ENCODE results near the gene SPINT3.

The SPINT3 gene, protein sequence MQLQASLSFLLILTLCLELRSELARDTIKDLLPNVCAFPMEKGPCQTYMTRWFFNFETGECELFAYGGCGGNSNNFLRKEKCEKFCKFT

DNA sequence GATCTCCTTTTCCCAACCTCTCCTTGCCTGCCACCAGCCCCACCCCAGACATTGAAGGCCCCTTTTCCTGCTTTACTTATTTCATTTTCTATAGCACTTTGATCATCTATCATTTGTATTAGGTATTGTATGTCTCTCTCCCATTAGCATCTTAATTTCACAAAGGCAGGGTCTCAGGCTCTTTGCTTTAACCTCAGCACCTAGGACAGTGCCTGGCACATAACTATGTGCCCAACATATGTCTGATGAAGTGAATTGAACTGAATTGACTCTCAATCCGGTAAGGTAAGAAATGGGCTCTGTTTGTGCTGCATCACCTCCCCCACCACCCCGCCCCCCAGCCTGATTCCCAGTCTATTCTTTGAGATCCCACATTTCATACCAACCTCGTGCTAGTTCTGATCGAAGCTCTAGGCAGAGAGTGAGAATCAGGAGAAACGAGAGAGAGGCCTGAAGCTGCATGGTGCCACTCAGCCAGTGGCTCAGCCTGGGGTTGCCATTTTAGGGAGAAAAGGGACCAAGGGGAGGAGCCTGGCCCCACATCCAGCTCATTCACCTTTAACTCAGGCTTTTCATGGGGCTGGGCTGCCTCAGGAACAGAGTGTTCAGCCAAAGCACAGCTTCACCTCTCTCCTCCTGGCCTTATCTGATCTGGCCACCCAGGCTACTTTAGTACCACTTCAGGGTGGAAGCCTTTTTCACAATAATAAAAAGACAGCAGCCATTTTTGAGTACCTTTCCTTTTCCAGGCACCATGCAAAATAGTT is at the start of gene SPINT3:
Gene SPINT3 (minus strand): TSS at position 476 of the 767 bp plus-strand sequence. CDS start 14 bp downstream, at position 462.
- DNase-seq: no peak

DNA sequence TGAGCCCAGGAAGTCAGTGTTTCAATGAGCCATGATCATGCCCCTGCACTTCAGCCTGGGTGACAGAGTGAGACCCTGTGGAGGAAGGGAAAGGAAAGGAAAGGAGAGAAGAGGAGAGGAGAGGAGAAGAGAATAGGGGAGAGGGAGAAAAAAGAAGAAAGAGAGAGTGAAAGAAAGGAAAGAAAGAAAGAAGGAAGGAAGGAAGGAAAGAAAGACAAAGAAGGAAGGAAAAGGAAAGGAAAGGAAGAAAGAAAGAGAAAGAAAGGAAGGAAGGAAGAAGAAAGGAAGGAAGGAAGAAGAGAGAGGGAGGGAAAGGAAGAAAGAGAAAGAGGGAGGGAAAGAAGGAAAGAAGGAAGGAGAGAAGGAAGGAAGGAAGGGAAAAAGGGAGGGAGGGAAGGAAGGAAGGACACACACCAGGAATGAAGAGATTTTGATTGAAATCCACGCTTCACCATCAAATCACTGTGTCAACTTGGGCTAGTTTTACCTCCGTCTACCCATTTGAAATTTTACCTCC is 49.4 kb upstream of the SPINT3 start:
- no peak for DNase-seq

DNA sequence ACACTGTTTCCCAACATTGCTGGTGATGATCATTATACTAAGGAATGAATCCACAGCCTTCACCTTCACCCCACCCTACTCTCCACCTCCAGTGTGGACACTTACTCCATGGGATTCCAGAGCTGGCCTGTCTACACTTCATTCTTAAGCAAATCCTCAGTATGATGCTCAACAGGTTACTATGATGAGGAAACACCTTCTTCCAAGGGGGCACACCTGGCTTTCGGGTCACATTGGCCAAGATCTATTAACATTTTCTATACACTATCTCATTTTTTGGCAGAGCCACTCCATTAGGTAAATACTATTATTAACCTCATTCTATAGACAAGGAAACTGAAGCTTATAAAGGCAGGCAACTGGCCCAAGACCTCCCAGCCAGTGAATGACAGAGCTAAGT is 39.8 kb upstream of the SPINT3 start:
- no peak for DNase-seq

DNA sequence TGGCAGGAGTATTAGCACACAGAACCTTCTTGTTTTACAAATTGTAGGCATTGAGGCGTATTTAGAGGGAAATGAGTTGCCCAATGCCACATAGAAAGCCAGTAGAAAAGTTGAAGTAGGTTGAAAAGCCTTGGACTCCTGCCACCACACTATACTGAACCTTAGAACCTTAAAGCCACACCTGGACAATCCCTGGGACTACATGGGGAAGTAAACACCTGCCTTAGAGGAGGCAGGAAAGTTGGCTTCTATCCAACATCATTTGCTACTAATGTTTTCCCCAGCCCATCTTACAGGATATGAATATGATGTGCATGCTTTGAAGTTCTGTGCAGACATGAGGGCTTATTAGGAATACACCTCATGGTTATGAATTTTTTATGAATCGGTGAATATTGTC is 37.0 kb upstream of the SPINT3 start:
- no peak for DNase-seq

DNA sequence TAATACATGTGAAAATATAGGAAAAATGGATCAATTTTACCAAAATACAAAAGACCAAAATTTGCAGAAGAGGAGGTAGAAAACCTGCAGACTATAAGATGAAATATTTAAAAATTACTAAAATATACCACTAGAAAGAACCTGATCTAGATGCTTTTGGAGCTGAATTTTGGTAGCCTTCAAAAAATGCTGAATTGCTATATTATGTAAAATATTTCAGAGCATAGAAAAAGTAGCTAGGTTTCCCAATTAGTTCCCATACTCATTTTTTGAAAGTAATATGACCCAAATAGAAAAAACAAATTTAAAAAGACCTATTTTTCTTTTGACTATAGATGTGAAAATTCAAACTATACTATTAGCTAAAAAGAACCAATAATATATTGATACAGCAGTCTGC is 35.3 kb upstream of the SPINT3 start:
- DNase-seq: no peak

DNA sequence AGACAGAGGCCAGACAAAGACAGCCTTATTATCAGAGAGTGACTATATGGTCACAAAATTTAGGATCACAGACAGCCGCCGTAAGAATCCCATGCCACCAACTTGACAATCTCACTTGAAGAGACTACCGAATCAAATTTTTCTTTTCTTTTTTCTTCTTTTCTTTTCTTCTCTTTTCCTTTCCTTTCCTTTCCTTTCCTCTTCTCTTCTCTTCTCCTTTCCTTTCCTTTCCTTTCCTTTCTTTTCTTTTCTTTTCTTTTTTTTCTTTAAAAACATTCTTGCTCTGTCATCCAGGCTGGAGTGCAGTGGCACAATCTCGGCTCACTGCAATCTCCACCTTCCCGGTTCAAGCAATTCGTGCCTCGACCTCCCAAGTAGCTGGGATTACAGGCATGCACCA is 33.0 kb upstream of the SPINT3 start:
- DNase-seq: no peak

DNA sequence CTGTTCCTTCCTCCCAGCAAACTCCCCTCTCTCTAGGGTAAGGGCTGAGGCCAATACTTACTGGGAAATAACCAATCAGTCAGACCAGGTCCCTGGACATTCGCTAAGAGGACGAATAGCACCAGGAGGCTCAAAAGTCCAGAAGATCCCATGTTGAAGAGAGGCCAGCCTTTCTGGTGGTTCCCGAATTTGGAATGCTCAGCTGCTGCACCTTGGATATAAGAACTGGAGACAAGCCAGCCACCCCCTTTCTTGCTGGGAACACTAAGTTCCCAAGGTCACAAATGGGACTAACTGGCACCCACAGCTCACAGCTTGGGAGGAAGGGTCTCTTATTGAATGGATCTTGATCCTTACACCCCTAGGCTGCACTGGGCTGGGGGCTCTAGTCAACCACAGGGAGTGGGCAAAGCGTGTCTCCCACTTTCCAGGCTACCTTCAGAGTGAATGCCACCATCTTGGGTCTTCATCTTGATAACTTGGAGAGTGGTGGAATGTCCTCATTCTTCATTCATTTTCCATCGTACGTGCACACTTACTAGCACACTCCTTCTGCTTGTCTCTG is 31.9 kb upstream of the SPINT3 start, which contains the start of gene EPPIN:
Gene EPPIN (minus strand): TSS at position 196 of the 565 bp plus-strand sequence. CDS start 44 bp downstream, at position 152.
- no peak for DNase-seq

DNA sequence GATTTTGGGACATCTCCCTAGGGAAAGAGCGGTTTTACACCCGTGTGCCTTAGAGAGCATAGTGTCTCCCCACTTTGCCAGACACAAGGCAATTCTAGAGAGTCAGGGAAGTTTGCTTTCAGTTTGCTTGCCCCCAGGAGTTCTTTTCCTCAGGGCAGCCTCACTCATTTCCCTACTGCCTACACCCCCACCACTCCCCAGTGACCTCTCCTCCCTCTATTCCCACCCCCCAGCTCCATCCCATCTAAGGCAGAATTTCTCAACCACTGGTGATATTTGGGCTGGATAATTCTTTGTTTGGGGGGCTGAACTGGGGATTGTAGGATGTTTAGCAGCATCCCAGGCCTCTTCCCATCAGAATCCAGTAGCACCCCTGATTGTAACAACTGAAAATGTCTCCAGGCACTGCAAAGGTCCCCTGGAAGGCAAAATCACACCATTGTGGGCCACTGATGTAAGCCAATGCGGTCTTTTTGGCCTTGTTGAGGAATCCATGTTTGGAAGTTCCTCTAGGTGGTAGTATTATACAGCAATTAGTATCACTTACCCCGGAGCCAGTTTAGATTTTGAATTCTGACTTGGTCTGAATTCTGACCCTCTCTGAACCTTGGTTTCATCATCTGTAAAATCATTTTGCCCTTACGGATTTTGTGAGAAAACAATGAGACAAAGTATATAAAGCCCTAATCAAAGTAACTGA is 30.5 kb upstream of the SPINT3 start:
- peak; percentile 4 for DNase-seq

DNA sequence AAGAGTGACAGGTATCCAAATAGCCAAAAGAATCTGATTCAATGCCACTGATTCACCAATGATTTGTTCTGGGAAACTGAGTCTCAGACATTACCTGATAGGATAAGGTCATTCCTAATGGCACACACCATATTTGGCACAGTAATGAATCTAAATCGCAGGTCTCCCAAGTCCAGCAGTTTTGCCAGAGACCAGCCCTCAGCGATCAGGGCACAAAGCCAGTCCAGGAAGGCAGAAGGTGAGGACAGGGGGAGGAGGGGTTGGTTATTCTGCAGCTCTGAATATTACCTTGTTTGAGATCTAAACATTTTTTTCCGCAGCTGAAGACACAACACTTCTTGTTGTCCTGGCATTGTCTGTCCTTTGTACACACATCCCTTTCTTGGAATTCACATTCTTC is 29.9 kb upstream of the SPINT3 start:
- DNase-seq: no peak

DNA sequence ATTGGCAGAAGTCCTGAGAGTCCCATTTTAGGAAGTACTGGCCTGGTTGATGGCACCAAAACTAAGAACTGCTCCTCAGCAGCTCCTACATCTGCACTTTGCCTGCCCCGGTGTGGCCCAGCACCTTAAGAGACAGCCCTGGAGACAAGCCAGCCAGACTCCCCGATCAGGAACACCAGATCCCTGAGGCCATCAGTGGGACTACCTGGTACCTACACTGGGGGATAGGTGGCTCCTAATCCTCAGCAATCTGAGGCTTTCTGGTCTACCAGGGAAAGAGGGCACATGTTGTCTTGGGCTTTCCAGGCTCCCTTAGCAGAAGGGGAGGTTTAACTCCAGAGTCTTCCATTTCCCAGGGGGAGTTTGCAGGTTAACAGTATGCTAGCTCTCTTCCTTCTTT is 24.0 kb upstream of the SPINT3 start, which contains the start of gene WFDC6:
Gene WFDC6 (minus strand): TSS at position 101 of the 400 bp plus-strand sequence. CDS start 75 bp downstream, at position 26.
- no peak for DNase-seq

DNA sequence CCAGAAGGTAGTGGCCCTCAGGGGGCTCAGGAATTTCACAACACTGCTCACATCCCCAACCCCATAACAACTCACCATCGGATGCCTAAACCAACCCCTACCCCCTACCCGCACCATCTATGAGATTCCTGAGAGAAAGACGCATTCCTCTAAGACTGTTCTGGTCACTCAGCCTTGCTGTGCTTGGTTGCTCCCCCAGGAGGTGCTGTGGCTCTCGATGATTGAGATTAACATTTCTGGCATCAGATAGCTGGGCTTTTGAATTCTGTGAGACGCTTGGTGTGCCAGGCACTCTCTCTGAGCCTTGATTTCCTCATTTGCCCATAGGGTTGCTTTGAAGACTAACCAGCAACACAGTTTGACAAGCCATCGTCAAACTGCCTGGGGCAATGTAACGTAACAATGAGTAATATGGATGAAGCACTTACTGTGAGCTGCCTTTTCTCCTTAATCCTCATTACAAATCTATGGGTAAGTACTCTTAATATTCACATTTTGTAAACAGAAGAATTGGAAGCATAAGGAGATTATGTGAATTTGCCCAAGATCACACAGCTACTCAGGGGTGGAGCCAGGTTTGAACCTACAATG is 22.9 kb upstream of the SPINT3 start:
- DNase-seq: no peak

DNA sequence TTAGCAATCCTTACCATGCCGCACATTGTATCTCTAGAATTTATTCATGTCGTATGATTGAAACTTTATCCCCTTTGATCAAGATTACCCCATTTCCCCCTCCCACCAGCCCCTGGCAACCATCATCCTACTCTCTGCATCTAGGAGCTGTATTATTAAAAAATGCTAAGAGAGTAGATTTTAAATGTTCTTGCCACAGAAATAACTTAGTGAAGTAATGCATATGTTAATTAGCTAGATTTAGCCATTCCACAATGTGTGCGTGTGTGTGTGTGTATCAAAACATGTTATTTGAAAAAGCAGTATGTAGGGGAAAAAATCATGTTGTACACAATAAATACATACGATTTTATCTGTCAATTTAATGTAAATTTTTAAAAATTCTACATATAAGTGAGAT is 11.9 kb upstream of the SPINT3 start:
- DNase-seq: no peak

DNA sequence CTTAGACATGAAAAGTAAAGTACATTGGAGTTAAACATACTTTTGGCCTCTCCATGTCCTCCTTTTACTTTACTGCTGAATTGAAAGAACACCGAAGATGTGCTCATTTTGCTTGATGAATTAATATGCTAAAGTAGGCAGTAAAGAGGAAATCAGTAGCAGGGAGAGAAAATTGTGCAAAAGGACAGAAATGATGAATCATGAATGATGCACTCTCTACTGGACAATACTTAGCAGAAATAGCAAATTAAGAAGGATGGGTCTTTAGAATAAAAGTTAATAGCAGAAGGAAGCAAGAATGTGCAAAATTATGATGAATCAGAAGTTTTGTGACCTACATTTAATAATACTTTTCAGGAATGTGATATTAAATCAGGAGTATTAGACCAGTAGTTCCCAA is 8.4 kb upstream of the SPINT3 start:
- no peak for DNase-seq

DNA sequence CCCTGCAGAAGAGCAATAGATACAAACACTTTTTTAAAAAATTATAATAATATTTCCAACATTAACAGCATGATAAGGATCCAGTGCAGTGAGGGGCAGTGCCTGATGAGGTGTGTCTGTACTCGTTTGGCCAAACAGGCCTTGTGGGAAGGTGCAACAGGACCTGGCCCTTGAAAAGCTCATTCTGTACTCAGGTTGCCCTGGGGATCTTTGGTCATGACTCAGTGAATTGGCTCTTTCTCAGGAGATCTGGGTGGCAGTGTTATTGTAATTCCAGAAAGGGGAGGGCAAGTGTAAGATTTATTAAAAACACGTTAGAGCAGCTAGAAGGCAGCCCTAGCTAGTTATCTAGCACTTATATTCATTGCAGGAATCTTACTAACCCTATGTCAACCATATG is 2.9 kb upstream of the SPINT3 start:
- DNase-seq: no peak

DNA sequence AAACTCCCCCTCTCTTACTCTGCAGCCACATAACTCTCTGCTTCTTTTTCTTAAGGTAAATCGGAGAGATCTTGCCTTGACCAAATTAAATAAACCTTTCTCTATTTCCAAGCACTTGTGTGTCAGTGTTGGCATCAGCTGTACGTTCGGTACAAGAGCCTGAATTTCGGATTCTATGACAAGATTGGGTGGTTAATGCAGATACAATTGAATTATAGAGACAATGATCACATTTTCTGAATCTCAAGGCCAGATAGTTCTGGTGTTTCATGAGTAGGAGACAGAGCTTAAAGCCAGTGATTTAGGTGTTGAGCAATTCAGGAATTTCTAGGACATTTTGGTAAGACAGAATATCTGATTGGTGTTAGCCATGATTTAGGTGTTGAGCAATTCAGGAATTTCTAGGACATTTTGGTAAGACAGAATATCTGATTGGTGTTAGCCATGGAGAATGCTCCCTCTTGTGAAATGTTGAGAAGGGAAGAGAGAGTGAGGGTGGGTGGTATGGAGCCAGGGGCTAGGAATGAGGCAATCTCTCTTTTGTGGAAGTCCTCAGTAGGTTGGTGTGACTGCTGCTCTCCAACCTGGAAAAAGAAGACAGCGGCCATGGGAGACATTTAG is 5.1 kb downstream of the SPINT3 start:
- no peak for DNase-seq

DNA sequence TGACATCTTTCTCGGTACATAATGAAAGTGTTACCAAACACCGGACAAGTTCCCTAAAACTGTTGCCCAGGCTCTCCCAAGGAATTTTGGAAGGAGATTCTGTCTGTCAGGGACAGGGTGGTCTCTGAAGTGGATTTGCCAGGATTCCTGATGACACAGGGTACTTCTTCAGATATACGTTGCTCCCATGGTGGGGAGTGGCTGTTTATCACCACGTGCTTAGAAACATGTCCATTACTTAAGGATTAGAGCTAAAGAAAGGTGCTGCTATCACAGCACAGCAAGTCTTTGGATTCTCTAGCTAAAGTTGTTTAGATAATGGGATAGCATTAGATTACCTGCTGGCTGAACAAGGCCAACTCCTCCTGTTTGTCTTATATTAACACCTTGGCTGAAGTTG is 6.3 kb downstream of the SPINT3 start:
- no peak for DNase-seq

DNA sequence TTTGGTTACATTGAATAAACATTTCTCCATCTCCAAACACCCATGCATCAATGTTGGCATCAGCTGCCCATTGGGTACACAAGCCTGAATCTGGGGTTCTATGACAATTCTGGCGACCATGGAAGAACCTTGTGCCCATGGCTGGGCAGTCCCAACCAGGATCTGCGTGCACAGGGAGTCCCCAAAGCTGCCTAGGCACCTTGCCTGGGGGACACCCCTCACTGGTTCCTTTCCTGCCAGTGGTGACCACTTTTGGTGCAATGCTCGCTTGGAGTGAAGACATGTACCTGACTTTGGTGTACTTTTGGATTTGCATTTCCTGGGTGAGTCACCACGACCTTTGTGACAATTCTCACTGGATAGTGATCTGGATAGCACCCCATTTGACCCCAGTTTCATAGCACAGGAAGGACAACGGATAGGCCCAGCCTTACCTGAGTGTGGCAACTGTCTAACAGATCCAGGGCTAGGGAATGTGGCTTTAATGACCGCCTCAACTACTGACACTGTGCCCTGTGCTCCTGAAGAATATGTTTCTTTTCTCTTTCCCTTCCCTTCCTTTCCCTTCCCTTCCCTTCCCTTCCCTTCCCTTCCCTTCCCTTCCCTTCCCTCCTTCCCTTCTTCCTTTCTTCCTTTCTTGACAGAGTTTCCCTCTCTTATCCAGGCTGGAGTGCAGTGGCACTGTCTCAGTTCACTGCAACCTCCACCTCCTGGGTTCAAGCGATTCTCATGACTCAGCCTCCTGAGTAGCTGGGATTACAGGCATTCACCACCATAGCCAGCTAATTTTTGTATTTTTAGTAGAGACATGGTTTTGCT is 7.1 kb downstream of the SPINT3 start:
- DNase-seq: no peak

DNA sequence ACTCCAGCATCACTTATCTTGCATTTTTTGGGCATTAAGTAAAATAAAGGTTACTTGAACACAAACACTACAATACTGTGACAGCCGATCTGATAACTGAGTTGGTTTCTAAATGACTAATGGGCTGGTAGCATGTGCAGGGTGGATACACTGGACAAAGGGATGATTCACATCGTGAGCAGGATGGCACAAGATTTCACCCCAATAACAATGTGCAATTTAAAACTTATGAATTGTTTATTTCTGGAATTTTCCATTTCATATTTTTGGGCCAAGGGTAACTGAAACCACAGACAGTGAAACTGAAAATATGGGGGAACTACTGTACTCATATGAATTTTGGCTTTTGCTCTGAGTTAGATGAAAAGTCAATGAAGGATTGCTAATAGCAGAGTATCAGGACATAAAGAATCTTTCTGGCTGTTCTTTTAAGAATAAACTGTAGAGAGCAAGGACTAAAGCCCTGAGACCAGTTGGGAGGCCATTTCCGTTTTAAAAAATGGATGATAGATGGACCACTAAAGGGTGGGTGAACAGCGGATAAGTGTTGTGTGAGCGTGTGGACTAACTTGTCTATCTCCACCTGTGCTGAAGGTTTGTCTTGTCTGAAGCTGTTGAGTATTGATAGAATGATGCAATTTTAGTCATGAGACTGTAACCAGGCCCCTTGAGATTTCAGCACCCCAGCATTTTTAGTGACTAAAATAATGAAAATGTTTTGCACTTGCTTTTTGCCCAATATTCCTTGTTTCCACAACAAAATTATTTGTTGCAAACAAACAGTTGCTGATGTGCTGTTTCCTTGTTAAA is 8.2 kb downstream of the SPINT3 start:
- no peak for DNase-seq

DNA sequence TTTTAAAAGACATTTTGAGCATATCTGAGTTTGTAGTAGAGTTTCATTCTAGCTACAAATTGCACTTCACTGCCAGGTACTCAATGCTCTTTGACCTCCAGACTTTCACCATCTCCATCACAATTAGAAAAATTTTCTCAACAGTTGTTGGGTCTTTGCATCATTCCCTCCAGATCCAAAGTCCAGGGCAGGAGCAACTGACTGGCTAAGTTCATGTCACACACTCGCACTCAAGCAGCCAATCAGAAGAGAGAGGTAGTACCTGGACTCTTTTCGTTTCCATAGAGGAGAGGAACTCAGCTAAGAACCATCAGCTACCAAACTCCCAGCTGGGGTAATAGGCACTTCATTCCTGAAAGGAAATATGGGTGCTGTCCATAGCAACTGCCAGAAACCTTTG is 9.0 kb downstream of the SPINT3 start:
- no peak for DNase-seq

DNA sequence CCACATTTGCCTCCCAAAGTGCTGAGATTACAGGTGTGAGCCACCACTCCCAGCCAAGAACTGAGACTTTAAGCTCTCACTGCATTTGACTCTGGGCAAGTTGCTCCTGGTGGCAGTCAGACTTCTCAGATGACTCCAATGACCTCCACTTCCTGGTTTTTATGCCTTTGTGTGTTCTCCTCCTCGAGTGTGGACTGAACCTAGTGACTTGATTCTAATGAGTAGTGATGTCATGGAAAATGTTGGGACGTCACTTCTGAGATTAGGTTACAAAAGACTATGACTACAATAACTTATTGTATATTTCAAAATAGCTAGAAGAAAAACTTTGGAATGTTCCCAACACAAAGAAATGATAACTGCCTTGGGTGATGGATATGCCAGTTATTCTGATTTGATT is 12.0 kb downstream of the SPINT3 start:
- no peak for DNase-seq

DNA sequence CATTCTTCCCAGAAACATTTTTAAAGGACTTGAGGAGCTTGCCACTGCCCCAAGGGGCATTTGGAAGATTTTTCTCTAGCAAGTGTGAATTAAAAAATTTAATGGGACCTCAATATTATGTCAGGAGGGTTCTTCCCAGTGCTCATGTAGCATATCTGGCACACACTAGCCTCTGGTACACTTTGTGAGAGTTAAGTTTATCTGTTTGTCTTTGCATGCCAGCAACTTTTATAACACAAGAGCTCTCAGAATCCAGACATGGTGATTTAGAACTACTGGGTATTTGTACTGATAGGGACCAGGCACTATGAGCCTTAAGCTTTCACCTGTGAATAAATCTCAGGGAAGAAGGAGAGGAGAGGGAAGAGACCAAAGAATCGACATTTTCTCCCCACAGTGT is 12.9 kb downstream of the SPINT3 start:
- DNase-seq: no peak
